Common myeloid progenitor, CD34-positive (primary cell): ENCODE data around the gene UNC79.

Experiments used
- CTCF ChIA-PET: fragments of 350-600 bp; sonication (Branson Sonifier 250); formaldehyde crosslinking; loops from one replicate; lab custom pipeline; 2021; ENCODE audit warnings: antibody characterized with exemption; lab: Charles Lee
- POLR2A ChIA-PET: fragments of 350-600 bp; sonication (Branson Sonifier 250); formaldehyde crosslinking; loops from one replicate; lab custom pipeline; 2021; ENCODE audit warnings: antibody characterized with exemption; lab: Charles Lee
- DNase-seq, 3 donors: peaks; one replicate each; pipeline versions ENCODE4 v3.0.0 to v3.0.0-alpha.2; 2013
- H3K27ac ChIP-seq, 2 experiments: 1 replicate in 1 of 2; 2 replicates in 1 of 2; pipeline ENCODE4 v1.7.0; 2013; ENCODE audit warnings: inconsistent platforms in 2 of 2, low read length in 2 of 2, mild to moderate bottlenecking in 2 of 2, low read depth in 1 of 2, moderate library complexity in 1 of 2; ENCODE audit not compliant: severe bottlenecking in 2 of 2, insufficient read depth in 1 of 2, poor library complexity in 1 of 2
- H3K27me3 ChIP-seq, 5 experiments: replicated peaks in 2 of 5; 1 replicate in 3 of 5; 2 replicates in 2 of 5; pipeline versions ENCODE4 v1.6.1 to v1.7.0; 2013; ENCODE audit warnings: low read length in 4 of 5, mild to moderate bottlenecking in 2 of 5, moderate library complexity in 2 of 5, inconsistent platforms in 1 of 5; ENCODE audit not compliant: insufficient read depth in 5 of 5, control insufficient read depth in 4 of 5
- H3K36me3 ChIP-seq, 4 experiments: 1 replicate in 2 of 4; 2 replicates in 2 of 4; pipeline versions ENCODE4 v1.6.1 to v1.7.0; 2013; ENCODE audit warnings: low read length in 3 of 4, control low read depth in 1 of 4, mild to moderate bottlenecking in 1 of 4; ENCODE audit not compliant: control insufficient read depth in 4 of 4, insufficient read depth in 4 of 4
- H3K4me1 ChIP-seq, 4 experiments: 1 replicate in 3 of 4; 2 replicates in 1 of 4; pipeline versions ENCODE4 v1.6.1 to v1.7.1; 2013; ENCODE audit warnings: low read length in 3 of 4, mild to moderate bottlenecking in 3 of 4, control low read depth in 1 of 4, inconsistent platforms in 1 of 4, moderate library complexity in 1 of 4; ENCODE audit not compliant: control insufficient read depth in 4 of 4, insufficient read depth in 4 of 4; ENCODE audit errors: control extremely low read depth in 1 of 4
- H3K4me3 ChIP-seq, 7 experiments: 1 replicate in 4 of 7; 2 replicates in 3 of 7; pipeline versions ENCODE4 v1.5.1 to v1.7.0; 2013; ENCODE audit warnings: mild to moderate bottlenecking in 7 of 7, low read length in 6 of 7, moderate library complexity in 6 of 7, inconsistent platforms in 2 of 7, low read depth in 2 of 7, control low read depth in 1 of 7; ENCODE audit not compliant: insufficient read depth in 4 of 7, control insufficient read depth in 1 of 7; ENCODE audit errors: extremely low read depth in 1 of 7
- H3K9me3 ChIP-seq, 5 experiments: 1 replicate in 4 of 5; 2 replicates in 1 of 5; pipeline versions ENCODE4 v1.6.1 to v1.7.1; 2013; ENCODE audit warnings: low read length in 4 of 5, mild to moderate bottlenecking in 2 of 5, inconsistent platforms in 1 of 5, low read depth in 1 of 5, moderate library complexity in 1 of 5; ENCODE audit not compliant: control insufficient read depth in 4 of 5, insufficient read depth in 2 of 5; ENCODE audit errors: control extremely low read depth in 1 of 5
- WGBS: methylation state at CpG from one replicate; pipeline ENCODE4 v1.1.5; 2013; ENCODE audit not compliant: insufficient coverage; 5-methylcytosine and 5-hydroxymethylcytosine counted together

The UNC79 gene

DNA sequence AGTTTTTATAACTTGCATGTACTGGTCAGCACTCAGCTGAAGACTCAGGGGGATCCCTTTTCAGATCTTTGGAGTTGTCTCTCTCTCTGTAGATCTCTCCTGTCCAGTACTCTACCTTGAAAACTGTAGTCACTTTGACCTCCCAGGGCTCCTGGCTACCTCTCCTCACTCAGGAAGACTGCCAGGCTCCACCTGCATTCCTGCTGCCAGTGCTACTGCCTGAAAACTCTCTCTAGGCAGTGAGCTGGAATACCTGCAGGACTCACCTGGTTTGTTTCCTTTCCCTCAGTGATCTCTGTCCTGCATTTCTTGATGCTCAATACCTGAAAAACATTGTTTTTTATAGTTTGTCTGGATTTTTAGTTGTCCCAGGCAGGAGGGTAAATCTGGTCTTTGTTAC is 270.2 kb downstream of the UNC79 start:
- Histone ChIP-seq H3K4me3 (no peak overlapping the region), H3K27me3 (peaks cover 0 to 4% (median 0%) of the 10 kb centered on the region in 5 experiments), H3K4me1 (no peaks in the 10 kb centered on the region), H3K36me3 (no peaks in the 10 kb centered on the region), H3K9me3 (peaks cover 0 to 10% (median 0%) of the 10 kb centered on the region in 5 experiments), H3K27ac (no peak overlapping the region)
- DNase-seq, result no peak
- CTCF ChIA-PET, result no interaction called here
- POLR2A ChIA-PET, result no interaction called here

DNA sequence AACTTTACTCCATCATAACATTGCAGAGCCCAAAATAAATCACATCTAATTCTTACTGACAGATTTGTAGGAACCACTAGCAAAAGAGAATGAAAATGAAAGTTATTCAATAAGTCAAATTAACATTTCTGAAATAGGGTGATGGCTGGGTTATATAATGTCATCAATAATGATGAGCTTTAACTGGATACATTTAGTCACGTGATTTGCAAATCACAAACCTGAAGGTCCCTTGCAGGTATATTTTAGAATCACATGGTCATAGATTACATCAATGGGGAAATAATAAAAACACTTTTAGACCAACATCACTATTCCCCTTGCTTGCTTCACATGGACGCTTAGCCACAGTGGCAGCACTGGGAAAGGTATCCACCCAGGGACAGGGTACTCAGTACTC is 270.8 kb downstream of the UNC79 start:
- H3K4me3 ChIP-seq, result no peak overlapping the region
- DNase-seq, result no peak
- POLR2A ChIA-PET, result no interaction called here
- CTCF ChIA-PET, result no interaction called here
- no peaks in the 10 kb centered on the region for H3K4me1 ChIP-seq
- no peaks in the 10 kb centered on the region for H3K36me3 ChIP-seq
- peaks cover 0 to 5% (median 0%) of the 10 kb centered on the region in 5 experiments for H3K27me3 ChIP-seq
- H3K9me3 ChIP-seq, result peaks cover 0 to 10% (median 0%) of the 10 kb centered on the region in 5 experiments
- 100% methylated on average over 1 of the region's 2 CpGs for WGBS
- no peak overlapping the region for H3K27ac ChIP-seq

DNA sequence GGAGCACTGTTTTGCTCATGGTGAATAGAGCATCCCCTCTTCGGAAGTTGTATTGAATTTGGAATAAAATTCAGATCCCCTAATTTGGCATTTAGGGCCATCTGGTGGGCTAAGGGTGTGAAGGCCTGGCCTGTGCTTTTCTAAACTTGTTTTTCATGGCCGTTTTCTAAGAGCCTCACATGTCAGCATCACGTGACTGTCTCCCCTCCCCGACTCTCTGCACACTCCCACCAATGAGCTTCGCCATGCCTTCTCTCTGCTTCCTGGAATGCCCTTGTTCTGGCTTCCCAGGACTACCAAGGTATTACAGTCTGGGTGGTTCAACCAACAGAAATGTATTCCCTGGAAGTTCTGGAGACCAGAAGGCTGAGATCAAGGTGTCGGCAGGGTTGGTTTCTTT is 272.2 kb downstream of the UNC79 start:
- H3K27me3 ChIP-seq, result peaks cover 0 to 7% (median 0%) of the 10 kb centered on the region in 5 experiments
- no peaks in the 10 kb centered on the region for H3K4me1 ChIP-seq
- H3K27ac ChIP-seq, result no peak overlapping the region
- H3K36me3 ChIP-seq, result no peaks in the 10 kb centered on the region
- WGBS, result 90% methylated on average over 5 of the region's 6 CpGs
- H3K9me3 ChIP-seq, result peaks cover 0 to 6% (median 0%) of the 10 kb centered on the region in 5 experiments
- no peak overlapping the region for H3K4me3 ChIP-seq
- DNase-seq, result no peak
- POLR2A ChIA-PET, result no interaction called here
- CTCF ChIA-PET, result no interaction called here

DNA sequence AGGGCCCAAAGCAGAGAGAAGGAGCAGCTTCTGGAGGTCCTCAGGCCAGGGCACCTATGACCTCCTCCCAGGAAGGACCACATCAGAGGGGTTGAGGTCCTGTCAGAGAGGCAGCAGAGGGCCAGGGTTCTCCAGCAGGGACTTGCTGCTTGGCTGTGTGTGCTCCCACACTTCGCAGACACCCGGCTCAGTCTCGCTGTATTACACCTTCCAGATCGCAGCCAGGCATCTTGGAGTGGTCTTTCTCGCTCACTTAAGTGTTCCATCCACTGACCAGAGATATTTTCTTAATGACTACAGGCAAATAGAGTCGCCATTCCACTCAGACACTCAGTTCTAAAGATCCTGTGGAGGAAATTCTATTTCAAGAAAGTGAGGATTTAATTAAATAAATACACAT is 273.2 kb downstream of the UNC79 start:
- POLR2A ChIA-PET, result no interaction called here

DNA sequence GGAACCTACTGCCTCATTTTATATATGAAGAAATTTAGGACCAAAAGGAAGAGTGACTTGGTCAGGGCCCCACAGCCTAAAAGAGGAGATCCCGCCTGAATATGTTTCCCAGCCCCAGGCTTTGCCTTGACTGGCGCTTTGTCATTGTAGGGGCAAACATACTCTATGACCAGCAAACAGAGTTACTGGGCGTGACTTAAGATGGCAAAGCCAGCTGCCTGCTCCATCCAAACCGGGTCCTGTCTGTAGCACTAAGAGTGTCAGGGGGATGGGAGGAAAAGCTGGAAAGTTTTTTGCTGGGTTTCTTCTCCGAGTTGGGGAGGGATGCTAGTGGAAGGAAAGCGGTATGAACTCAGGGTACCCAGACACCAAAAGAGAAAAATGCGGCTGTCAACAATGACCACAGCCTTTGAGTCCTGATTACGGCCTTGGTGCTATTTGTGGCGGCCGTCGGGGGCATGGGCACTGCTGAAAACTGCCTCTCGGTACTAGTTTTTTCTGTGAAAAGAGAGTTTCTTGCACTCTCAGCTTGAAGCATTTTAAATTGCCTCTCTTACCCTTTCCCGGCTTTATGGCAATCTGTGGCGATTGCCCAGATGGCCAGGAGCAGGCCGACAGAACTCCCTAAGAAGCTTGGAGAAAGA is 274.9 kb downstream of the UNC79 start:
- Histone ChIP-seq H3K27me3 (peaks cover 0 to 7% (median 0%) of the 10 kb centered on the region in 5 experiments), H3K9me3 (peaks cover 0 to 4% (median 0%) of the 10 kb centered on the region in 5 experiments), H3K36me3 (no peaks in the 10 kb centered on the region), H3K4me3 (no peak overlapping the region), H3K27ac (no peak overlapping the region), H3K4me1 (no peaks in the 10 kb centered on the region)
- ChIA-PET CTCF (no interaction called here), POLR2A (interaction anchor here (0.6 kb wide), 1 partner anchor 38 kb away, joined by 3 read pairs; no protein-coding TSS in a partner anchor)
- WGBS, result 91% methylated on average over 12 of the region's 15 CpGs
- no peak for DNase-seq

More for the DNA sequence above, 273.2 kb downstream of the UNC79 start:
- Histone ChIP-seq H3K4me1 (no peaks in the 10 kb centered on the region), H3K36me3 (no peaks in the 10 kb centered on the region), H3K27me3 (peaks cover 0 to 7% (median 0%) of the 10 kb centered on the region in 5 experiments), H3K4me3 (no peak overlapping the region), H3K27ac (no peak overlapping the region), H3K9me3 (peaks cover 0 to 6% (median 0%) of the 10 kb centered on the region in 5 experiments)
- DNase-seq, result no peak
- WGBS, result 100% methylated on average over 5 of the region's 6 CpGs
- CTCF ChIA-PET, result no interaction called here

DNA sequence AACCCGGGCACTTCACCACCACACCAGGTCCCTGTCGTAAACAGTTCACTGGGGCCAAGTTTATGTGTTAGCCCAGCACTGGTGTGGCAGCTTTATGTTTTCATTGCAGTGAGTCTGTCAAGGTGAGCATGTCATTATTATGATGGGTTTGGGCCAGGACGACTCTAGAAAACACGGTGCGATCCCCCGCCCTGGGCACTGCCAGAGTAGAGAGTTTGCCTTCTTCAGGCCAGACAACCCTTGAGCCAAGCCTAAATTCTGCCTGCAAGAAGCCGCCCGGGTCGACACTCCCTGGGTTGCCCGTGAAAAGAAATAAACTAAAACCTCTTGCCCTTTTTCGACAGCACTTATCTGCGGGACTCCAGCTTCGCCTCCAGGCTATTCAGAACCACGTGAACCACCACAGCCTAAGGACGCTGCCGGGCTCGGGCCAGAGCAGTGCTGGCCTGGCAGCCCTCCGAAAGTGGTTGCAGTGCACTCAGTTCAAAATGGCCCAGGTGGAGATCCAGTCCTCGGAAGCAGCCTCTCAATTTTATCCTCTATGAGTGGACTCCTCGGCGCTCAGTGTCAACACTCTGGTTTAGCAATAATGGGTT is 275.7 kb downstream of the UNC79 start:
- H3K4me3 ChIP-seq, result no peak overlapping the region
- H3K27ac ChIP-seq, result no peak overlapping the region
- no peak for DNase-seq
- CTCF ChIA-PET, result no interaction called here
- POLR2A ChIA-PET, result no interaction called here
- H3K9me3 ChIP-seq, result no peaks in the 10 kb centered on the region
- no peaks in the 10 kb centered on the region for H3K36me3 ChIP-seq
- WGBS, result 93% methylated on average over 20 of the region's 21 CpGs
- no peaks in the 10 kb centered on the region for H3K4me1 ChIP-seq
- peaks cover 0 to 7% (median 0%) of the 10 kb centered on the region in 5 experiments for H3K27me3 ChIP-seq

DNA sequence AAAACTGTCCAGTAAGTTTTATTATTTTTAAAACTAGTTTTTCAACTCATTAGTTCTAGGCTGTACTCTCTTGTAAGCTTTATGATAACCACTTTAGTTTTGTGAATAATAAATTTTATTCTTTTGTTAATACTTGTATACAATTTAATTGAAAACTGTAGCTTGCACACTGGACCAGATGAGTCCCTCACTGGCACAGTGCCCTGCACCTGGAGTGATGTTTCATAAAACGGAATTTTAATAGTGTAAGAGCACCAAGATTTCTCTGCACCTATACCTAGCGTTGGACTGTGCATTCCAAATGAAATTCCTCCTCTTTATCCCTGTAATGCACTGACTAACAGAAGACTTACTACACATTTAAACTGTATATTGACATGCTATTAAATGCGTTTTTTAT is 276.7 kb downstream of the UNC79 start:
- no peaks in the 10 kb centered on the region for H3K4me1 ChIP-seq
- ChIA-PET CTCF (interaction anchor here (1.7 kb wide), 1 partner anchor 51 kb away, joined by 4 read pairs; no protein-coding TSS in a partner anchor), POLR2A (no interaction called here)
- no peaks in the 10 kb centered on the region for H3K36me3 ChIP-seq
- no peak overlapping the region for H3K4me3 ChIP-seq
- H3K9me3 ChIP-seq, result no peaks in the 10 kb centered on the region
- peaks cover 0 to 7% (median 0%) of the 10 kb centered on the region in 5 experiments for H3K27me3 ChIP-seq
- no peak overlapping the region for H3K27ac ChIP-seq
- no peak for DNase-seq
- WGBS, result 100% methylated on average over 1 of the region's 3 CpGs
